Activated CD8-positive, alpha-beta memory T cell treated with anti-CD3 and anti-CD28 coated beads, Interleukin-2, amount 50 U/mL, for 1 hour (primary cell): ENCODE data around the gene FAM184A.

Experiments used
- DNase-seq: peaks from one replicate; pipeline ENCODE4 v3.0.0-alpha.2; 2020; ENCODE audit errors: extremely low read depth

FAM184A gene

GRCh38 chr6:118963003-118963402 is 115.5 kb downstream of the FAM184A start:
- DNase-seq: no peak

DNA sequence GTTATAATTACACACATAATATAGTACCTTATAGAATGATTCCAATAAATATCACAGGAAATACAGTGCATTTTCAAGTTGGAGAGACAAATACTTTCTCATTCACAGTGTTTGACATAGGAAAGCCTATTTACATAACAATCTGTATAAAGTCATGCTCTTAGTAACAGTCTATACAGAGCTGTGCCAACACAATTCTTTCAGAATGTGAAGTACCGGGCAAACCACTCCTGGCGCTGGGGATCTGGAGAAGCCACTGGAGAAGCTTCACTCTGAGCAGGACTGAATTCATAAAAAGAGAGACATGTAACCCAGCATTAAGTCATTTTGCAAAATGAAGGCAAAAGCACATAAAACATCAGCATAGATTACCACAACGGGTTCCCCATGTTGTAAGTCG is 118.6 kb downstream of the FAM184A start:
- DNase-seq: no peak

GRCh38 chr6:118953391-118953790 is 125.1 kb downstream of the FAM184A start:
- no peak for DNase-seq

GRCh38 chr6:118952683-118953082 is 125.8 kb downstream of the FAM184A start:
- no peak for DNase-seq

DNA sequence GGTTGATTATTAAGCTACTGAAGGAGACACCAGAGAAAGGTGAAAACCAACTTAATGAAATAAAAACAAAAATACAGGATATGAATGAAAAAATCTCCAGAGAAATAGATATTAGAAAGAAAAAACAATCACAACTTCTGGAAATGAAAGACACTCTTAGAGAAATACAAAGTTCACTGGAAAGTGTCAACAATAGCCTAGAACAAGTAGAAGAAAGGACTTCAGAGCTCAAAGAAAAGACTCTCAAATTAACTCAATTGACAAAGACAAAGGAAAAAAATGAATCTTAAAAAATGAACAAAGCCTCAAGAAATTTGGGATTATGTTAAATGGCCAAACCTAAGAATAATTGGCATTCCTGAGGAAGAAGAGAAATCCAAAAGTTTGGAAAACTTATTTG is 133.2 kb downstream of the FAM184A start:
- no peak for DNase-seq

DNA sequence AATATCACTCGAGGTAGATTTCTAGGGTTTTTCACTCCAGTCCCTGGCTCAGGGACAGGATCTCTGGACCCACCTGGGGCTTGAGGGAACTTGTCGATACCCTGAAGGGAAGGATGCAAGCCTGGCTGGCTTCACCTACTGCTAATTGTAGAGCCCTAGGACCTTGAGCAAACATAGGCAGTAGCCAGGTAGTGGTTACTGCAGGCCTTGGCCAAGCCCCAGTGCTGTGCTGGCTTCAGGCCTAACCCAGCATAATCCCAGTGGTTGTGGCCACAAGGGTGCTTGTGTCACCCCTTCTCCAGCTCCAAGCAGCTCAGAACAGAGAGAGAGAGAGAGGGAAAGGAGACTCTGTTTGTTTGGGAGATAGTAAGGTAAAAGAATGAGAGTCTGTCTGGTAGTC is 137.7 kb downstream of the FAM184A start:
- DNase-seq: no peak

DNA sequence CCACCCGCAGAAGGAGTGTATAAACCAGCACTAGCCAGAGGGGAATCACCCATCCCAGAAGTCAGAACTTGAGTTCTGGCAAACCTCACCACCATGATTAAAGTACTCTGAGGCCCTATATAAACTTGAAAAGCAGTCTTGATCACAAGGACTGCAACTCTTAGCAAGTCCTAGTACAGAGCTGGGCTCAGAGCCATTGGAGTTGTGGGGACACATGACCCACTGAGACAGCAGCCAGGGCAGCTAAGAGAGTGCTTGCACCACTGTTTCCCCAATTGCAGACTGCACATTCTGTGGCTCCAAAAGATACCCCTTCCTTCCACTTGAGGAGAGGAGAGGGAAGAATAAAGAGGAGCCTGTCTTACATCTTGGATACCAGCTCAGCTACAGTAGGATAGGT is 138.8 kb downstream of the FAM184A start:
- no peak for DNase-seq

DNA sequence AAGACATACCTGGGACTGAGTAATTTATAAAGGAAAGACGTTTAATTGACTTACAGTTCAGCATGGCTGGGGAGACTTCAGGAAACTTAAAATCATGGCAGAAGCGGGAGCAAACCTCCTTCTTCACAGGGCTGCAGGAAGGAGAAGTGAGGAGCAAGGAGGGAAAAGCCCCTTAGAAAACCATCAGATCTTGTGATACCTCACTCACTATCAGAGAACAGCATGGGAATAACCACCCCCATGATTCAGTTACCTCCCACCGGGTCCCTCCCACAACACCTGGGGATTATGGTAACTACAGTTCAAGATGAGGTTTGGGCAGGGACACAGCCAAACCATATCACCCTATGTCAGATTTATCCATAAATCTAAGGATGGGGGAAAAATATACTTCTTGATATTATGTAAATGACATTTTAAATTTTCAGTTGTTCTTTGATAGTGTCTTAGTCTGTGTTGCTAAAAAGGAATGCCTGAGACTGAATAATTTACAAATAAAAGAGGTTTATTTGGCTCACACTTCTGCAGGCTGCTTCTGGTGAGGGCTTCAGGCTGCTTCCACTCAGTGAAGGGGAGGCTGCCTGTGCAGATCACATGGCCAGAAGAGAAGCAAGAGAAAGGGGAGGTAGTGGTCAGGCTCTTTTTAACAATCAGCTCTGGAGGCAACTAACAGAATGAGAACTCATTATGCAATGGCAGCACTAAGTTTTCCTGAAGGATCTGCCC is 142.3 kb downstream of the FAM184A start:
- no peak for DNase-seq

GRCh38 chr6:118935331-118935668 is 143.2 kb downstream of the FAM184A start:
- no peak for DNase-seq

DNA sequence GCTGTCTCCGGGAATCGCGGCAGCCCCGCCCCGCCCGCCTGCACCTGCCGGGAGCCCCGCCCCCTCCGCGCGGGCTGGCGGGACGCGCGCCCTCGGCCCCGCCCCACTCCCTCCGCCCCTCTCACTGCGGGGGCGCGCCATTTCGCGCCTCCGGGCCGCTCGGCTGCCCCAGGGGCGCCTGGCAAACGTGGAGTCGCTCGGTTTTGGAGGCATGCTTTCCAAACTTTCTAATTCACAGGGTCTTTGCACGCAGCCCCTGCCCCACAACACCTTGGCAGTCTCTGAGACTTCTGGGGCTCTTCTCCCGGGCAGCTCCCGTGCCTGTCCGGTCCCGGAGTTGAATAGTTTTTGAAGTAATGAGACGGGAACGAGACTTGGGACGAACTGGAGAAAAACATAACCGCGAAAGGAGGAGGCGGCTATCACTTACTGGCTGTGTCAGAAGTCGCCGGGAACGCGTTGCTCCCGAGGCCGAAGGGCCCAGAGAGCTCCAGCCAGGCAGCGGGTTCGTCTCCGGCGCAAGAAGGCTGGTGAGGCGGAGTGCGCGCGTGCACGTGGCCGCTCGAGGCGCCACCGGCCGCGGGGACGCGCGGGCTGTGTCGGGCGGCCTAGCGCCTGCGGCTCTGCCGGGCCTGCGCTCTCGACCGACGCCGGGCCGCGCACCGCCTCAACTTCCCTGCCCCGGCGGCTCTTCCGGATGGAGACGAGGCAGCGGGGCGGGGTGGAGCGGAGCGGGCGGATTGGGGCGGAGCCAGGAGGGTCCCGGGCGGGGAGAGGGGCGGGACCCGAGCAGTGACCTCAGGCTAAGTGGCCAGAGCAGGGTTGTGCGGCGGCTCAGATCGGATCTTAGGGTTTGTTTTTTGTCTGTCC is 143.8 kb downstream of the FAM184A start, which contains the start of gene MCM9:
Gene MCM9, minus strand, starts transcription at position 699 of the 870 bp plus-strand sequence. CDS start 3,436 bp downstream, outside the sequence.
- DNase-seq: peak; percentile 47

GRCh38 chr6:118933855-118934460 is 144.5 kb downstream of the FAM184A start:
- no peak for DNase-seq

DNA sequence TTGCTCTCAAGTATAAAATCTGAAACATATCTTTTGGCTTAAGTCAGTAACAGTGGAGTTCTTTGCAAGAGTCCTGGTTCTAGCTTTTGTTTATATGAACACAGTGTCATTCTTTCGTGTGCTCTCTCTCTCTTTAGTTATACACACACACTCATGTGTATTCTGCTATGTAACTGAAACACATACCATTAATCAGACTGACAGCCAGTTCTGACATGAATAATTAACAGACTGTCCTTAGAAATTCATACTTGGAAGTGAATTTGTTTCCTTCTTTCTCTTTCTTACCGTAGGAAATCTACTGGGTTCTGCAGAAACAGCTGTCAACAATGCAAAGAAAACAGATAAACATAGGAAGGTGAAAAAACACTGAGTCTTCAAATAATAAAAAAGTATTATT is 146.0 kb downstream of the FAM184A start:
- no peak for DNase-seq

- no peak for DNase-seq
Observed at GRCh38 chr6:118931436-118931835, 147.0 kb downstream of the FAM184A start.

GRCh38 chr6:118930680-118931079 is 147.8 kb downstream of the FAM184A start:
- no peak for DNase-seq

DNA sequence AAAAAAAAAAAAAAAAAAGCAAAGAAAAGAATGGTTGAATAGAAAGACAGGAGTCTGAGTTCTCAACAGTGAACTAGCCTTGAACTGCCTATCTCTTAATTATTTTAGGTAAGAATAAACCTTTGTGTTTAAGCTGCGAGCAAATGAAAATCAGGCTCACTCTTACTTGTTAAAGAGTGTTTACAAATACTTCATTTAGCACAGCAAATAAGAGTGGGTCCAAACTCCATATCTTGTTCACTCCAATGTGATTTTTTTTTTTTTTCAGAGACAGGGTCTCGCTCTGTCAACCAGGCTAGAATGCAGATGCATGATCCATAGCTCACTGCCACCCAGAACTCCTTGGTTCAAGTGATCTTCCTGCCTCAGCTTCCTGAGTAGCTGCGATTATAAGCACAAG is 155.4 kb downstream of the FAM184A start:
- no peak for DNase-seq

DNA sequence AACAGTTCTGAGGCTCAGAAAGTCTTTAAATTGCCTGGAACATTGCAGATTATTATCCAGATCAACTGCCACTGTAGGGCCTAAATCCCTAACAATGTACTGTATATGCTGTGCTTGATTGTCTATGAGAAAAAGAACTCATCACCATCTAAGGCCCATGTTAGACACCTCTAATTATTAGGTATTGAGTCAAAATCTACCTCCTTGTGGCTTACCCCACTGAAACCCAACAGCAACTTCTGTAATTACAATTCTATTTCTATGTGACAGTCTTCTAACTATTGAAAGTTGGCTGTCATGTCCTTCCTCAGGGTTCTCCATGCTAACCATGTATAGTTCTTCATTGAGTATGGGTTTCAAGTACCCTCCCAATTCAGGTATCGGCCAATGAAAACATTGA is 157.4 kb downstream of the FAM184A start:
- DNase-seq: no peak

DNA sequence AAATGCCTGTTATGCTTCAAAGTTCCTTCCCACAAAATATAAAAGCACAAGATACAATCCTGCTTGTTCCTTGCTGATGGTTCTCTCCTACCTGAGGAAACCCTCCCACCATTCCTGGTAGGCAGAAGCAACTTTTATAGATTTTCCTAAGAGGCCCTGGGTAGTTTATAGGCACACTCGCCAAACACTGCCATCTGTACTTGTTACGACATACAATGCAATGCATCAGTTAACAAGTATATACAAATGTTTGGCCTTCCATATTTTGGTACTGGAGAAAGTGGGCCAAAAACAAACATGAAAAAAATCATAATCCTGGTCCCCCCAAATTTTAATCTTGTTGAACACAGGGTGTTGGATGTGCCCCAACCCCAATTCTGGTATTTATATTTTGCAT is 160.1 kb downstream of the FAM184A start:
- no peak for DNase-seq

GRCh38 chr6:118917546-118918328 is 160.7 kb downstream of the FAM184A start:
- DNase-seq: no peak

DNA sequence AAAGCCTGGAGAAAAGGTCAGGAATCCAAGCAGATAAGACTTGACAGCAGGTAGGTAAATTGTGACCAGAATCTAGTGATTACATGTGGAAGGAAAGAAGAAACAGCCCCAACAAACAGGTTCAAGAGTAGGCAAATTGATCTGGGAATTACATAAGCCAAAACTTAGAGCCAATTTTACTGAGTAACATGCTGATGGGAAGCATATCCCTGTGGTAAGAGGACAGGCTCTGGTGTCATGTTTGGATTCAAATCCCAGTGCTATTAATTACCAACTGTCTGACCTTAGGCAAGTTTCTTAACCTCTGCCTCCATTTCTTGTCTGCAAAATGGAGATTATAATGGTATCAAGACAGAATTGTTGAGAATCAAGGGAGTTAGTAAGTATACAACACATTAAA is 163.9 kb downstream of the FAM184A start:
- no peak for DNase-seq

DNA sequence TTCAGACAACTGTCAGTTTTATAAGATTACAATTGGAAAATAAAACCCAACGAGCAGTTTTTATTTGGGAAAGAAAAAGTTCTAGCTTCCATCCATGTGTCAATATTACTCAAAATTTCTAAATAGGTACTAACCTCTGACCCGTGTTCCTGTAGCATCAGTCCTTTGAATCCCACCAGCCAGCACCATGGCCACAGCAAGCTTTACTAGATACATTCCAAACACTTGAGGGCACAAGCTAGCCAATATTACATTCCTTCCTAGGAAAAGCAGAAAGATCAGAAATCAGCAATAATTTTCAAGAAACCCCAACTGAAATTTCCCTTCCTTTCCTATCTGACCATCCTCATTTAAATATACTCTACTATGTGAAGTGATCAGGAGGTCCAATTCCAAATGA is 165.3 kb downstream of the FAM184A start:
- DNase-seq: no peak

- DNase-seq: no peak
Observed at GRCh38 chr6:118912646-118913045, 165.8 kb downstream of the FAM184A start.
